Measurements from ENCODE around the gene RCVRN.

DNA sequence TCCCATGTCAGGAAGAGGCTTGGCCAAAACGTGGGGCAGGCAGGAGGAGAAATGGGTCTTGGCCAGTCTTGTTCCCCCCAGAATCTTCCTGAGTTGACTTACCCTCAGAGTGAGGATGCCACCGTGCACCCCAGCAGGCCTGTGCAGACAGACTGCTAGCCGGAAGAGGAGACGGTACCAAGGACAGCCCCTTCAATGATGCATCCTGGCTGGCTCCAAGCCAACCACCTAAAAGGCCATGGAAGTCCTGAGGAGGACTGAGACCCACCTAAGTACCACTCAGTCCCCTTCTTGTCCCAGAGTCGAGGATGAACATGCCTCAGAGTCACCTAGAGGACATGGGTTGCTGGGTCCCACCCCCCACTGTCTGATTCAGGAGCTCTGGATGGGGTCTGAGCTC, 46.7 kb upstream of the RCVRN start:
- TF ChIP-seq, protein P1, sequence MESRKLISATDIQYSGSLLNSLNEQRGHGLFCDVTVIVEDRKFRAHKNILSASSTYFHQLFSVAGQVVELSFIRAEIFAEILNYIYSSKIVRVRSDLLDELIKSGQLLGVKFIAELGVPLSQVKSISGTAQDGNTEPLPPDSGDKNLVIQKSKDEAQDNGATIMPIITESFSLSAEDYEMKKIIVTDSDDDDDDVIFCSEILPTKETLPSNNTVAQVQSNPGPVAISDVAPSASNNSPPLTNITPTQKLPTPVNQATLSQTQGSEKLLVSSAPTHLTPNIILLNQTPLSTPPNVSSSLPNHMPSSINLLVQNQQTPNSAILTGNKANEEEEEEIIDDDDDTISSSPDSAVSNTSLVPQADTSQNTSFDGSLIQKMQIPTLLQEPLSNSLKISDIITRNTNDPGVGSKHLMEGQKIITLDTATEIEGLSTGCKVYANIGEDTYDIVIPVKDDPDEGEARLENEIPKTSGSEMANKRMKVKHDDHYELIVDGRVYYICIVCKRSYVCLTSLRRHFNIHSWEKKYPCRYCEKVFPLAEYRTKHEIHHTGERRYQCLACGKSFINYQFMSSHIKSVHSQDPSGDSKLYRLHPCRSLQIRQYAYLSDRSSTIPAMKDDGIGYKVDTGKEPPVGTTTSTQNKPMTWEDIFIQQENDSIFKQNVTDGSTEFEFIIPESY (CRISPR knock-in tag; IDR thresholded peaks at IDR 0.05): no peak
- TF ChIP-seq TCF7 (IDR thresholded peaks at IDR 0.05; ENCODE audit: low read depth) (no peak), TBX2 (CRISPR knock-in tag; IDR thresholded peaks at IDR 0.05; ENCODE audit: borderline replicate concordance) (no peak), FOXM1 (CRISPR knock-in tag; IDR thresholded peaks at IDR 0.05) (no peak), TBX3 (IDR thresholded peaks at IDR 0.05; ENCODE audit: borderline replicate concordance) (no peak), IKZF4 (CRISPR knock-in tag; IDR thresholded peaks at IDR 0.05; ENCODE audit: borderline replicate concordance, low read depth, not compliant biosample characterization) (no peak)
- TF ChIP-seq, protein P2, sequence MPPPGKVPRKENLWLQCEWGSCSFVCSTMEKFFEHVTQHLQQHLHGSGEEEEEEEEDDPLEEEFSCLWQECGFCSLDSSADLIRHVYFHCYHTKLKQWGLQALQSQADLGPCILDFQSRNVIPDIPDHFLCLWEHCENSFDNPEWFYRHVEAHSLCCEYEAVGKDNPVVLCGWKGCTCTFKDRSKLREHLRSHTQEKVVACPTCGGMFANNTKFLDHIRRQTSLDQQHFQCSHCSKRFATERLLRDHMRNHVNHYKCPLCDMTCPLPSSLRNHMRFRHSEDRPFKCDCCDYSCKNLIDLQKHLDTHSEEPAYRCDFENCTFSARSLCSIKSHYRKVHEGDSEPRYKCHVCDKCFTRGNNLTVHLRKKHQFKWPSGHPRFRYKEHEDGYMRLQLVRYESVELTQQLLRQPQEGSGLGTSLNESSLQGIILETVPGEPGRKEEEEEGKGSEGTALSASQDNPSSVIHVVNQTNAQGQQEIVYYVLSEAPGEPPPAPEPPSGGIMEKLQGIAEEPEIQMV (CRISPR knock-in tag; IDR thresholded peaks at IDR 0.05; ENCODE audit: low read depth): no peak

All from HepG2 (cell line).